Mucosa of descending colon (tissue), 3 donors: ENCODE data around the gene EVI2A. TPM values are rescaled to one million over a fixed set of nuclear protein-coding genes. Genes with fewer than 3 reads are reported as not detected.
"Not testable (repeated sequence)": the region's sequence is repeated elsewhere in the genome, so short reads cannot be mapped to it uniquely, and the experiment has no call there.

ENCODE experiments used
- ATAC-seq: fragments of 200-7000 bp; cut with Tn5 transposase; one replicate; pipeline ENCODE4 v1.9.1; 2020; ENCODE audit warnings: mild to moderate bottlenecking, moderate library complexity
- DNase-seq, 3 donors: peaks; one replicate each; pipeline ENCODE4 v3.0.0-alpha.2; 2020
- H3K36me3 ChIP-seq: fragments of 200-600 bp; one replicate; pipeline ENCODE4 v1.8.0; 2021; ENCODE audit warnings: low read depth, mild to moderate bottlenecking
- H3K4me1 ChIP-seq: fragments of 200-600 bp; one replicate; pipeline ENCODE4 v1.8.0; 2021; ENCODE audit warnings: low read depth, mild to moderate bottlenecking
- H3K4me3 ChIP-seq: fragments of 200-600 bp; one replicate; pipeline ENCODE4 v1.8.0; 2021; ENCODE audit warnings: mild to moderate bottlenecking
- H3K9me3 ChIP-seq: fragments of 200-600 bp; one replicate; pipeline ENCODE4 v1.8.0; 2021; ENCODE audit warnings: mild to moderate bottlenecking
- intact Hi-C, 2 donors: fragments of 100-400 bp; cut with DNase I in 1 of 2; cut with micrococcal nuclease in 1 of 2; formaldehyde crosslinking; loops; one replicate each; pipeline versions ENCODE4 v1.11.0 to v1.11.1; 2022; cut with DNase I, micrococcal nuclease
- total RNA-seq, 3 donors: library from RNA; stranded (reverse); fragmentation: NEBNext Ultra II Directional in 2 of 3; extraction: Animal tissue kit (Norgen Biotek cat#: 25700) in 2 of 3; gene quantifications; one replicate each; pipeline versions ENCODE4 v1.2.1 to v1.2.4, GENCODE V29; 2021 to 2023
- TF ChIP-seq, protein P1 (sequence below): fragments of 200-600 bp; IDR thresholded peaks from one replicate; pipeline ENCODE4 v1.8.0; 2022; ENCODE audit warnings: antibody characterized with exemption, mild to moderate bottlenecking
- donor health status: DM: no; HTN: no; CAD: no; lungs with moderate emphysema.
- donor health status: DM: no; HTN: no; CAD: no.
- donor health status: DM: no; HTN: yes; CAD: no.

EVI2A gene
- total RNA-seq, 3 donors from 2014 or later: 2.8 to 6.0 (median 4.0) TPM

DNA sequence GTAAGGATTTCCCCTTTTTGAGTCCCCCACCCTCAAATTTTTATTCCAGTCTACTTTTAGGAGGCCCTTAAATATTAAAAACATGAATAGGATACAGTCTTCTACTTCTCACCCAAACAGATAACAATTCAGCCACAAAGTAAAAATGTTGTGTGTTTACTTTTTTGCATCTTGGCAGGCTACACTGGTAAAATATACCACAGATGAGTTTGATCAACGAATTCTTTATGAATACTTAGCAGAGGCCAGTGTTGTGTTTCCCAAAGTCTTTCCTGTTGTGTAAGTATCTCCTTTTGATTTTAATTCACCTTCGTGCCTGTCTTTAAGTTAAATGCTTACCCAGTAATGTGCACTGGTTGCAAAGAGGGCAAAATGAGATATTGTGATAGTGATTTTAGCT is 35.7 kb upstream of the EVI2A start:
- Histone ChIP-seq H3K4me1 (no peaks in the 10 kb centered on the region), H3K4me3 (no peak overlapping the region), H3K36me3 (no peaks in the 10 kb centered on the region), H3K9me3 (no peaks in the 10 kb centered on the region)
- ATAC-seq: no peak
- no peak for DNase-seq
- intact Hi-C loops: no loop called here
- TF ChIP-seq, protein P1, sequence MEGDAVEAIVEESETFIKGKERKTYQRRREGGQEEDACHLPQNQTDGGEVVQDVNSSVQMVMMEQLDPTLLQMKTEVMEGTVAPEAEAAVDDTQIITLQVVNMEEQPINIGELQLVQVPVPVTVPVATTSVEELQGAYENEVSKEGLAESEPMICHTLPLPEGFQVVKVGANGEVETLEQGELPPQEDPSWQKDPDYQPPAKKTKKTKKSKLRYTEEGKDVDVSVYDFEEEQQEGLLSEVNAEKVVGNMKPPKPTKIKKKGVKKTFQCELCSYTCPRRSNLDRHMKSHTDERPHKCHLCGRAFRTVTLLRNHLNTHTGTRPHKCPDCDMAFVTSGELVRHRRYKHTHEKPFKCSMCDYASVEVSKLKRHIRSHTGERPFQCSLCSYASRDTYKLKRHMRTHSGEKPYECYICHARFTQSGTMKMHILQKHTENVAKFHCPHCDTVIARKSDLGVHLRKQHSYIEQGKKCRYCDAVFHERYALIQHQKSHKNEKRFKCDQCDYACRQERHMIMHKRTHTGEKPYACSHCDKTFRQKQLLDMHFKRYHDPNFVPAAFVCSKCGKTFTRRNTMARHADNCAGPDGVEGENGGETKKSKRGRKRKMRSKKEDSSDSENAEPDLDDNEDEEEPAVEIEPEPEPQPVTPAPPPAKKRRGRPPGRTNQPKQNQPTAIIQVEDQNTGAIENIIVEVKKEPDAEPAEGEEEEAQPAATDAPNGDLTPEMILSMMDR: no peak

DNA sequence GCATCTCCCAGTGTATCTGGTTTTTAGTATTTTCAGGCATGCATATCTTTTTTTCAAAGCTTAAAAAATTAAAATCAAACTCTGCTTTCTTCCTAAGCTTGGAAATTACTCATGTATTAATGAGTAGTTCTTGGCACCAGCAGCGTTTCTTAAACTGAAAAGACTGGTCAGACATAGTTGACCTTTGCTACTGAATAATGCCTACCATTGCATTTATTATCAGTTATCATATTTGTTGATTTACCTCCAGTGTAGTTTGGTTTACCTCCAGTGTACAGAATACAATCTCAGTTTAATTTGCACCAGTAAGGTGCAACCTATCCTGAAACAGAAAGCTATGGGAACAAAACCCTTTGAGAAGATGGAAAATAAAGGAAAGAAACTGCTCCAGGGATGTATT is 34.5 kb upstream of the EVI2A start:
- intact Hi-C loops: no loop called here
- TF ChIP-seq, protein P1: no peak
- ATAC-seq: no peak
- no peaks in the 10 kb centered on the region for H3K9me3 ChIP-seq
- no peaks in the 10 kb centered on the region for H3K4me1 ChIP-seq
- DNase-seq: no peak
- H3K36me3 ChIP-seq: no peaks in the 10 kb centered on the region
- no peak overlapping the region for H3K4me3 ChIP-seq

GRCh38 chr17:31349454-31349853 is 28.0 kb upstream of the EVI2A start:
- intact Hi-C loops: no loop called here
- no peak overlapping the region for H3K4me3 ChIP-seq
- no peaks in the 10 kb centered on the region for H3K4me1 ChIP-seq
- DNase-seq (no peak), ATAC-seq (no peak)
- TF ChIP-seq, protein P1: no peak
- H3K36me3 ChIP-seq: no peaks in the 10 kb centered on the region
- H3K9me3 ChIP-seq: no peaks in the 10 kb centered on the region

GRCh38 chr17:31345191-31345747 is 23.8 kb upstream of the EVI2A start:
- H3K36me3 ChIP-seq, H3K4me1 ChIP-seq, intact Hi-C loops, H3K9me3 ChIP-seq, ATAC-seq, H3K4me3 ChIP-seq, DNase-seq: not testable (repeated sequence)

DNA sequence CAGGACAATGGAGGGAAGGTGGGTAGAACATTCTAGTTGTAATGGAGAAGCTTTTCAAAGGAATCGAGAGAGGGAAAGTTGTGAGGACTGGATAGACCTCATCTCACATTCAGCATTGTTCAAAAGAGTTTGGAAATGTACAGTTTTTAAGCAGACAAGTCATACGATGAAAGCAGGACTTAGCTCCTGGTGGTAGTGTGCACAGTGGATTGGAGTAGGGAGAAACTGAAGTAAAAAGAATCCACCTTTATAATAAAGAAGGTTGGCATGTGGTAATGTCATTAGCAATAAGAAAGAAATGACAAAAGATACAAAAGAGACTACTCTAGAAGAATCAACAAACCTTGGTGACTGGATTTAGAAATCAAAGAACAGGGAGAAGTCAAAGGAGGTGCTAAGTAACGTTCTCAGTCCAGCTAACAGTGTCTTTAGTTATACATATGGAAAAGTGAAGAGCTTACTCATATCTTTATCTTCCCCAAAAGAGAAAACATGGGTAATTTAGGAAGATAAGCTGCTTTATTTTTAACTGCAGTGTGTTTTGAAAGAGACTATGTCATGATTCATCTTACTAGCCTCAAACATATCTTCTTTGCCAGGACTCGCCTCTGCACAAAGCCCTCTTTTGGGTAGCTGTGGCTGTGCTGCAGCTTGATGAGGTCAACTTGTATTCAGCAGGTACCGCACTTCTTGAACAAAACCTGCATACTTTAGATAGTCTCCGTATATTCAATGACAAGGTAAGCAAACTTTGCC is 18.7 kb upstream of the EVI2A start:
- intact Hi-C loops: no loop called here
- DNase-seq (no peak), ATAC-seq (no peak)
- TF ChIP-seq, protein P1: no peak
- no peaks in the 10 kb centered on the region for H3K9me3 ChIP-seq
- no peaks in the 10 kb centered on the region for H3K36me3 ChIP-seq
- no peaks in the 10 kb centered on the region for H3K4me1 ChIP-seq
- no peak overlapping the region for H3K4me3 ChIP-seq

GRCh38 chr17:31329221-31329620 is 7.8 kb upstream of the EVI2A start:
- no peak overlapping the region for H3K4me3 ChIP-seq
- ATAC-seq (no peak), DNase-seq (no peak)
- H3K36me3 ChIP-seq: no peaks in the 10 kb centered on the region
- H3K9me3 ChIP-seq: no peaks in the 10 kb centered on the region
- H3K4me1 ChIP-seq: no peaks in the 10 kb centered on the region
- intact Hi-C loops: no loop called here
- TF ChIP-seq, protein P1: no peak
